ENCODE data around the gene RBM33. TPM values are rescaled to one million over a fixed set of nuclear protein-coding genes. Genes with fewer than 3 reads are reported as not detected.

RBM33 gene
- total RNA-seq, 1 experiment from 2014 or later = 80.5 TPM

GRCh38 chr7:155802291-155802690 is 157.8 kb downstream of the RBM33 start:
- Mint-ChIP-seq H3K9me3 (ENCODE audit: unreplicated experiment) (no peaks in the 10 kb centered on the region), H3K27me3 (ENCODE audit: insufficient read depth, unreplicated experiment) (no peaks in the 10 kb centered on the region), H3K4me1 (ENCODE audit: insufficient read depth, unreplicated experiment) (peaks cover 5% of the 10 kb centered on the region), H3K4me3 (ENCODE audit: unreplicated experiment) (no peak overlapping the region), H3K27ac (ENCODE audit: low read depth, unreplicated experiment) (no peak overlapping the region), H3K36me3 (ENCODE audit: insufficient read depth, unreplicated experiment) (no peaks in the 10 kb centered on the region)
- TF ChIP-seq, protein P1, sequence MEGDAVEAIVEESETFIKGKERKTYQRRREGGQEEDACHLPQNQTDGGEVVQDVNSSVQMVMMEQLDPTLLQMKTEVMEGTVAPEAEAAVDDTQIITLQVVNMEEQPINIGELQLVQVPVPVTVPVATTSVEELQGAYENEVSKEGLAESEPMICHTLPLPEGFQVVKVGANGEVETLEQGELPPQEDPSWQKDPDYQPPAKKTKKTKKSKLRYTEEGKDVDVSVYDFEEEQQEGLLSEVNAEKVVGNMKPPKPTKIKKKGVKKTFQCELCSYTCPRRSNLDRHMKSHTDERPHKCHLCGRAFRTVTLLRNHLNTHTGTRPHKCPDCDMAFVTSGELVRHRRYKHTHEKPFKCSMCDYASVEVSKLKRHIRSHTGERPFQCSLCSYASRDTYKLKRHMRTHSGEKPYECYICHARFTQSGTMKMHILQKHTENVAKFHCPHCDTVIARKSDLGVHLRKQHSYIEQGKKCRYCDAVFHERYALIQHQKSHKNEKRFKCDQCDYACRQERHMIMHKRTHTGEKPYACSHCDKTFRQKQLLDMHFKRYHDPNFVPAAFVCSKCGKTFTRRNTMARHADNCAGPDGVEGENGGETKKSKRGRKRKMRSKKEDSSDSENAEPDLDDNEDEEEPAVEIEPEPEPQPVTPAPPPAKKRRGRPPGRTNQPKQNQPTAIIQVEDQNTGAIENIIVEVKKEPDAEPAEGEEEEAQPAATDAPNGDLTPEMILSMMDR (IDR thresholded peaks at IDR 0.05; ENCODE audit: unreplicated experiment) = no peak
- ChIA-PET POLR2A (no interaction called here), CTCF (interaction anchor here (0.5 kb wide), 1 partner anchor 203 kb away, joined by 5 read pairs; no protein-coding TSS in a partner anchor)
- intact Hi-C loops (cut with micrococcal nuclease) = no loop called here
- no peak for DNase-seq (ENCODE audit: unreplicated experiment)
- BruUV-seq (replicated peaks) = no TSS peak

- H3K4me3 Mint-ChIP-seq (ENCODE audit: unreplicated experiment) = no peak overlapping the region
- TF ChIP-seq, protein P1 (IDR thresholded peaks at IDR 0.05; ENCODE audit: unreplicated experiment) = no peak
- POLR2A ChIA-PET = no interaction called here
- CTCF ChIA-PET = interaction anchor here (0.5 kb wide), 1 partner anchor 203 kb away, joined by 5 read pairs; no protein-coding TSS in a partner anchor
- intact Hi-C loops (cut with micrococcal nuclease) = no loop called here
- no peaks in the 10 kb centered on the region for H3K9me3 Mint-ChIP-seq (ENCODE audit: unreplicated experiment)
- H3K27ac Mint-ChIP-seq (ENCODE audit: low read depth, unreplicated experiment) = no peak overlapping the region
- H3K4me1 Mint-ChIP-seq (ENCODE audit: insufficient read depth, unreplicated experiment) = peaks cover 5% of the 10 kb centered on the region
- no peaks in the 10 kb centered on the region for H3K27me3 Mint-ChIP-seq (ENCODE audit: insufficient read depth, unreplicated experiment)
- no TSS peak for BruUV-seq (replicated peaks)
- DNase-seq (ENCODE audit: unreplicated experiment) = no peak
- no peaks in the 10 kb centered on the region for H3K36me3 Mint-ChIP-seq (ENCODE audit: insufficient read depth, unreplicated experiment)
Observed at GRCh38 chr7:155802906-155803417, 158.5 kb downstream of the RBM33 start.

DNA sequence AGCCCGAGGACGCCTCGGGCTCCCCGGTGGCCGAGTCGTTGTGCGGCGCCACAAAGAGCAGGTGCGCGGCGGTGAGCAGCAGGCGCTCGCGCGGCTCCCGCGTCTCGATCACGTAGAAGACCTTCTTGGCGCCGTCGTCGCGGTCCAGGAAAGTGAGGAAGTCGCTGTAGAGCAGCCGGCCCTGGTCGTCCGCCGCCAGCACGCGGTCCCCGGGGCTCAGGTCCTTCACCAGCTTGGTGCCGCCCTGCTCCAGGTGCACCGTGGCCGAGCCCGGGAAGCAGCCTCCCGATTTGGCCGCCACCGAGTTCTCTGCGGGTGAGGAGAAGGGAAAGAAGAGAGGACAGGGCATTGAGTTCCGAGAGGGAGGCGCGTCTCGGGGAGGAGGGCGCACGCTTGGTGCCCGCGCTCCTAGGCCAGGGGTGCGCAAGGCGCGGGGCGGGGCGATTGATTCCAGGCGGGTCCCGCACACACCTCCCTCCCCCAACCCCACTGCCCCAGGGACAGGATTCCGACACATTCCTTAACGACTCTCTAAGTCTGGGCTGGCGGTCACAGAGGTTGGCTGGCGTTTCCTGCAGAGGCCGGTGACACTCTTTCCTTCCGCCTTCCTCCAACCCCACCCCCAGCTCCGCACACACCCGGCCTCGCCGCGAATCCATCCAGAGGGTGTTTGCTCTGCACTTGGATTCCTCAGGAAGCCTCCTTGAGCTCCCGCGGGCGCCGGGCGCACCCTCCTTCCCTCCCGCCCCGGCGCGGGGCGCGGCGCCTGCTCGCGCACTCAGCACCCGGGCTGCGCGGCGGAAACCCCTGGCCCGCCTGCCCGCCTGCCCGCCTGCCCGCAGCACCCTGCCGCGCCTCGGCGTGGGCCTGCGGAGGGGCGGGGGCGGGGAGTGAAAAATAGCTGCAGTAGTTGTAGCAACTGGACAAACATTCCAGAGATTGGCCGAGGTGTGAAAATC is 159.2 kb downstream of the RBM33 start:
- TF ChIP-seq, protein P1 (IDR thresholded peaks at IDR 0.05; ENCODE audit: unreplicated experiment) = no peak
- no TSS peak for BruUV-seq (replicated peaks)
- no peak for DNase-seq (ENCODE audit: unreplicated experiment)
- Mint-ChIP-seq H3K4me1 (ENCODE audit: insufficient read depth, unreplicated experiment) (peaks cover 5% of the 10 kb centered on the region), H3K27ac (ENCODE audit: low read depth, unreplicated experiment) (no peak overlapping the region), H3K9me3 (ENCODE audit: unreplicated experiment) (no peaks in the 10 kb centered on the region), H3K4me3 (ENCODE audit: unreplicated experiment) (no peak overlapping the region), H3K36me3 (ENCODE audit: insufficient read depth, unreplicated experiment) (no peaks in the 10 kb centered on the region), H3K27me3 (ENCODE audit: insufficient read depth, unreplicated experiment) (peaks cover 5% of the 10 kb centered on the region)
- CTCF ChIA-PET = interaction anchor here (0.6 kb wide), 1 partner anchor 14 kb away, joined by 3 read pairs; no protein-coding TSS in a partner anchor
- intact Hi-C loops (cut with micrococcal nuclease) = loop anchor here (2.0 kb wide), 1 partner anchor 1013 kb away; no protein-coding TSS in a partner anchor
- POLR2A ChIA-PET = no interaction called here

- H3K9me3 Mint-ChIP-seq (ENCODE audit: unreplicated experiment) = no peaks in the 10 kb centered on the region
- no peak overlapping the region for H3K27ac Mint-ChIP-seq (ENCODE audit: low read depth, unreplicated experiment)
- peaks cover 5% of the 10 kb centered on the region for H3K4me1 Mint-ChIP-seq (ENCODE audit: insufficient read depth, unreplicated experiment)
- TF ChIP-seq, protein P1 (IDR thresholded peaks at IDR 0.05; ENCODE audit: unreplicated experiment) = no peak
- no peaks in the 10 kb centered on the region for H3K36me3 Mint-ChIP-seq (ENCODE audit: insufficient read depth, unreplicated experiment)
- H3K4me3 Mint-ChIP-seq (ENCODE audit: unreplicated experiment) = no peak overlapping the region
- intact Hi-C loops (cut with micrococcal nuclease) = loop anchor here (2.0 kb wide), 1 partner anchor 1012 kb away; no protein-coding TSS in a partner anchor
- ChIA-PET CTCF (interaction anchor here (0.6 to 0.8 kb wide), 2 partner anchors 13 to 1007 kb away, joined by 3 read pairs; no protein-coding TSS in a partner anchor), POLR2A (no interaction called here)
- peaks cover 12% of the 10 kb centered on the region for H3K27me3 Mint-ChIP-seq (ENCODE audit: insufficient read depth, unreplicated experiment)
- BruUV-seq (replicated peaks) = no TSS peak
- DNase-seq (ENCODE audit: unreplicated experiment) = no peak
Observed at GRCh38 chr7:155804431-155804831, 160.0 kb downstream of the RBM33 start.

Data from MCF 10A (cell line).